Activated effector memory CD4-positive, alpha-beta T cell treated with Interleukin-2 at 50 U/mL for 16 hours (primary cell): ENCODE results near the gene AMPH.

Experiments
- DNase-seq: peaks from one replicate; pipeline ENCODE4 v3.0.0-alpha.2; 2020

The AMPH gene

DNA sequence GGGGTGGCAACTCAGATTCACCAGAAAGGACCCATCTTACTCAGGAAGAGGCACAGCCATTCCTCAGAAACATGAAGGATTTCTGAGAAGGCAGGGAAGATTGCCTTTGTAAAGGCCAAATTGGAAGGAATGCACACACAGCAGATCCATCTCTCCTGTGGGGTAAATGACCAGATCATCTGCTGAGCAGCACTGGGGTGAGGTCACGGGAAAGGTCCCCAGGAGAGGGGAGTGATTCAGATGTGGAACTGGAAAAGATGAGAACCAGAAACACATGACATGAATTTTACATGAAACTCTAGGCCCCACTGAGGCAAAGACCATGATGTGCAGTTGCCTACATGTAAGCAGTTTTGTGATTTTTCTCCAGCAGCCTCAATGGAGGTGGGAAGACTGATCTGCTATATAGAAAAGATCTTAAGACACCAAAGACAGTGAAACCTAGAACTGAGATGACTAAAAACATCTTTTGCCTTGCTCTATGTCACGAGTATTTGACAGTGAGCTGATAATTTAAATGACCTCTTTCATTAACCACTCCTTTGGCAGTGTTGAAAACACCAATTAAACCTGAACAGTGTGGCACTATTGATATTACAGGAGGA, 91.6 kb downstream of the AMPH start:
- no peak for DNase-seq

DNA sequence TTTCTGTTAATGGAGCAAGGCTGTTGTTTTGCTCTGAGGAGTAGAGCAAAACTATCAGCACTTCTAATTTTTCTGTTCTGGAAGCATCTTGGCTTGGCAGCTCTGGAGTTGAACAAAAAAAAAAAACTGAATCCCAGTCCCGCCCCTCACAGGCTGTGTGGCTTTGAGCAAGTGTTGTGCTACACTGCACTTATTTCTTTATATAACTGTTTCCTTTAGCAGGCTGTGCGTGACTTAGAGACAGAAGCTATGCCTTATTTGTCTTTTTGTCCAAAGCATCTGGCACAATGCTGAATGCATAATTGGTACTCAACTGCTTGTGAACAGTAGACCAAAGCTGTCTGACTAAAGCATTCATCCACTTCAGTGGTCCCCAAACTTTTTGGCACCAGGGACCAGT, 96.1 kb downstream of the AMPH start:
- DNase-seq = no peak

DNA sequence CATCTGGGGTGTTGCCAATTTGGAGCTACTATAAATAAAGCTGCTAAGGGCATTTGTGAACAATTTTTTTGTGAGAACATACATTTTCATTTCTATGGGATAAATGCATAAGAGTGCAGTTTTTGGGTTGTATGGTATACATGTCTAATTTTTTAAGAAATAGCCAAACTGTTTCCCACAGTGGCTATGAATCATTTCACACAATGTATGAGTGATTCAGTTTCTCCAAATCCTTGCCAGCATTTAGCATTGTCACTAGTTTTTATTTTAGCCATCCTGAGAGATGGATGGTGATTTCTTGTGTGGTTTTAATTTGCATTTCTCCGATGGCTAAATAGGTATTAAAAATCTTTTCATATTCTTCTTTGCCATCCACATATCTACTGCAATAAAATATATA, 105.3 kb downstream of the AMPH start:
- no peak for DNase-seq

DNA sequence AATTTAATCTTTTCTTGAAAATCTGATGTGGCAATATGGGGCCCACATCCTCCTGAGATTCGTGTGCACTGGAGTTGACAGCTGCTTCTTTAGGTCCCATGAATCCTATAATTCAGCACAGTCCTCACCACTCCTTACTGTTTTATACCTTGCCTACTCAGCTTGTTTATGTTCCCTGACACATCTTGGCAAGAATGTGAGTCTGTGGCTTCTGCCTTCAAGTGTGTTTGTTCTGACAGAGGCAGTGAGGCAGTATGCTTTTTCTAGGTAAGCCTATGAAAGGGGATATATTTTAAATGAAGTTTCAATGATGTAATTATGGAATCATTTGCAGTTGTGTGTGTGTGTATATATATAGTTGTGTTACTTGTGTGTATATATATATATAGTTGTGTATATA, 106.4 kb downstream of the AMPH start:
- DNase-seq = no peak

DNA sequence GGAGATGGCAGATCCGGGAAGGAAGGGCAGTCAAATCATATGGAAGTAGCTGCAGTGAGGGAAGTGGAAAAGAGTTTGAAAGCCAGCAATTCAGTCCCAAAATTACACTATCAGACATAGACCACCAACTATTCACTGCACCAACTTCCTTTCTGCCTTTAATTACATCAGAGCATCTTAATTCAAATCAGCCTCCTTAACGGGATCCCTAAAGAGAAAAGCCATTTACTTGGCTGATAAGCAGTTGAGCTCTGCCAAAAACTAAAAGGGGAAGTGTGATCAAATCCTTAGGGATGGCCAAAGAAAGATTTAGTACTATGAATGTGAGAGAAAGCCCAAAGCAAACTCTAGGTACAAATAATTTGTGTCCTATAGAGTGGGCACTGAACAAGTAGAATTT, 110.4 kb downstream of the AMPH start:
- no peak for DNase-seq

DNA sequence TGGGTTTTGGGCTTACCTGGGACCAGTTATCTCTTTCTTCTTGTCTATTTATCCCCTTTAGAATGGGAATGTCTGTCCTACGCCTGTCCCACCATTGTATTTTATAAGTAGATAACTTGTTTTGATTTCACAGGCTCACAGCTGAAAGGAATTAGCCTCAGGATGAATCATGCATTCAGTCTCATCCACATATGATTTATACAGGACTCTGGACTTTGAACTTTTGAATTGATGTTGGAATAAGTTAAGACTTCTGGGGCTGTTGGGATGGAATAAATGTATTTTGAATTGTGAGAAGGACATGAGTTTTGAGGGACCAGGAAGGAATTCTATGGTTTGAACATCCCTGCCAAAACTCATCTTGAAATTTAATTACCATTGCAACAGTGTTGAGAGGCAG, 112.6 kb downstream of the AMPH start:
- no peak for DNase-seq

DNA sequence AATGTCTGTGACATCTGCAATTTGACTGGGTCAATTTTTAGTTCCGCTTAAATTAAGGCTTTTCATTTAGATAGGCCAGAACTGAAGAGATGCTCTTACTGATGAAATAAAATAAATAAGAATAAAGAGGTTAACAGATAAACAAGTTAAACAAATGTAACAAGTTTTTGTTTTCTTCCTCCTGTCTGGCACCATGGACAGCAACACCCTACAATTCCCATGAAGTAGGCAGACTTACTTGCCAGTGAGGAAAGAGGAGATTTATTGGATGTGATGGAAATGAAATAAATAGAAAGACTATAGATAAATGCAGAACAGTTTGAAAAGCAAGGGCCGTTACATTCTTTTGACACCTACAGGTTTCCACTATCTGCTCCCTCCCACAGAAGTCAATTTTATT, 118.5 kb downstream of the AMPH start:
- DNase-seq = no peak

DNA sequence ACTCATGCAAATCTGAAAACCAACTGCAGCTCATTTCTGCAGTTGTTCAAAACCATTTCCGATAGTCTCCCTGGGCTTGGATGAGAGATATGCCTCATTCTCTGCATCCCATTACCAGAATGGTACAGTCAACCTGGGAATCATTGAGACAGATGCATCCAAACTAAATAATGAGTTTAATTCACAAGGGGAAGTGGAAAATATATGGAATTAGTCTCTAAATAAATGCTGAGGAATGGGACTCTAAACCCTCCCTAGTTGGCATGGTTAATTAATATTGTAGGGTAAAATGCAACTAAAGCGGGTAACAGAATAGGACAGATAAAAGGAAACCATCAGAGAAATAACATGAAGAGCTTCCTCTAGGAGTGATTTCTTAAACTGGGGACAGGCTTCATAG, 118.9 kb downstream of the AMPH start:
- DNase-seq = no peak

DNA sequence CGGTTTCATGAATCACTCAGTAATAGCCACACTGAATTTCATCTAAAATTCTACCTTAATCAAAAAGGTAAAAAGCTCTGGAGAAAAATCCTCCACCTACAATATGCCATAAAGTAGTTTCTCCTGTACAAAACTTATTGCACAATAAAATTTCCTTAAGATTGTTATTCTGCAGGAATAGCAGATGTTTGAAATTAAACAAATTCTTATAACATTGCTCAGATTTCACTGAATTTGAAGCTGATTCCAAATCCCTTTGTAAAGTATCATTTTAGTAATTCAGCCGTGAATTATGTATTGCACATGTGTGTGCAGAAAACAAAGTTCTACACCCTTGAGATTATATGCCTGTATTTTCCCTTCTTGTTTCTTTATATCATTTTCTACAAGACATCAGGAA, 123.8 kb downstream of the AMPH start:
- DNase-seq = no peak

DNA sequence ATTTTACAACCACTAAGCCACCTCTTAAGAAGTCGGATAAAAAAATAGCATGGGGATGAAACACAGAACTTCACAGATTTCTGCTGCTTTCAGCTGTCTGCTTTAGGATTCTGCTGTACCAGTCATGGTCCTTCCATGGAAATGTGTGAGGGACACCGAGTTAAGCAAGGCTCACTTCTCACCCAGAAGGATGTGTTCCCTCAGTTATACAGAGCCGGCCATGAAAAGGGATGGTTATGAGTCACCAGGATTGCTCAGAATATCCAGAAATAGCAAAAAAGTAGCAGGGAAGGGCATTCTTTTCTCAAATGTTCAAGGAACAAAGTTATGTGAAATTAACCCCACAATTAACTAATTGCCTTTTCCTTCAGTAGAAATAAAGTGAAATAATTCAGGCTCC, 124.4 kb downstream of the AMPH start:
- DNase-seq = no peak

DNA sequence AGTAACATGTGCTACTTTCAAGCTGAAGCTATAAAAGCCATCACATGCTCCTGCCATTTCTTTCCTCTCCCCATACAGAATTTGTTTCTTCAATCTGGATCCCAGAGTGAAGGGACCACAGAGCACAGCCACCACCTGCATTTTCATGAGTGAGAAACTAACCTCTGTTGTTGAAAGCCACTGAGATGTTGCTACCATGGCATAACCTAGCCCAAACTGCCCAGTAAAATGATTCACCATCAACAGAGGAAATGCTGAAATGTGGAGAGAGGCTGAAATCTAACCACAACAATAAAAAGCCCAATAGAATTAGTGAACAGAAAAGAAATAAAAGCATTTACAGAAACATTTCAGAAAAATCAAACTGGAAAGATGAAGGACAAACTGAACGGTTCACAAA, 125.2 kb downstream of the AMPH start:
- DNase-seq = no peak

DNA sequence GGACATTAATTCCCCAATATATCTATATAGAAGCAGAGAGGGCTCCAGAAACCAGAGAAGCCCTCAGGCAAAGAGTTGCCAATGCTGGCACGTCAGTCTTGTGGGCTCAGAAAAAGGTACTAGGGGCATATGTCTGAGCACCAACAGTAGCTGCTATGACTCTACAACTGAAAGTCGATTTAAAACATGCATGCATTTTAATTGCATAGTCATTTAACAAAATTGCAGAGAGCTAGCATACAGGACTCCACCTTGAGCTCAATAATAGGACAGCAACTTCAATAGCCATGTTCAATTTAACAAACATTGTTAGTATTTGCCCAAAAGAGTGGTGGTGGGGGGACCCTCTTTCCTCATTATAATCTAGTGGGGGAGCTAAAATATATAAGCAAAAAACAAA, 126.5 kb downstream of the AMPH start:
- DNase-seq = no peak

DNA sequence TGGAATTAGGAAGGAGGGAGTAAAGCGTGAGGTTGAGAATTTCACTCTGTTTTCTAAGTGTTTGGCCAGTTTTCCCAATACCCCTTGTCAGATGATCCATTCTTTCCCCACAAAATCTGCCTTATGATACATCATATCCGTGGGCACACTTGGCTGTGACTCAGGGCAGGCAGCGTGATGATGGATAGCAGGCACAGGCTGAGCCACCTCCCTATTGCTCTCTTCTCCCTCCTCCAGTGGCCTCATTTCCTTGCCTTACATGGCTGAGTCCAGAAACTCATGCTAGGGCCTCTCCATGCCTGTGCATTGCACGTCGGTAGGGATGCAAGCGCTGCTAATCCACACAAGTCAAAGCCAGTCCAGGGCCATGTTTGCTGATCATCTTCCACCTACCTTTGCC, 128.3 kb downstream of the AMPH start:
- DNase-seq = no peak

DNA sequence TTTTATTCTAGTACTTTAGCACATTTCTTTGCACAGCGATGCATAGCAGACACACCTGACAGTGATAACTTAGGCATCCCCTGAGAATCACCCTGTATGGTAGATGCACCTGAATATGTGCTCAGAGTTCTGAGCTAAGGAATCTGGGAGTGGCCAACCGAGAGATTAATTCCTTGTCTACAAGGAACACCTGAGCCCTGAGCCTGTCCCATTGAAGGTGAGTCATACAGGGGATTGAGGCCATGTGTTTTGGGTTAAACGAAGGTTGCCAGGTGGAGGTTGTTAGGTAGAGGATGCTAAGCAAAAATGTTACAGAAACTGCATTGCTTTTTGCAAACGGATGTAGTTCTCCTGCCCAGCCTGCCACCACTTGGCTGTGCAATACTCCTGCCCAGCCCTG, 128.9 kb downstream of the AMPH start:
- DNase-seq = no peak

DNA sequence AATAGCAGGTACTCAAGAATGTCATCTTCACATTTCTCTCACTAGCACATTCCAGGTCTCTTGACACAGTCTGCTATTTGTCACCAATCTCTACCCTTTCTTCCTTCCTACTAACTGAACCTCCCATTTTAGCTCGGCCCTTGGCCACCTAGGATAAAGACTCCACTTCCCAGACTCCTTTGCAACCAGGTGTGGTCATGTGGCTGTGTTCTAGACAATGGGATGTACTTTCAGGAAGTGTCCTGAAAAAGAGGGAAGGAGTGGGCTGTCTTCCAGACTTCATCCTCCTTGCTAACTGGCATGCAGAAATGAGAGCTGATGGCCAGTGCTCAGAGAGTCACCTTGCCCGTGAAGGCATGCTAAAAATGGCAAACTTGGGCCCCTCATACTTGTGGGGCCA, 139.2 kb downstream of the AMPH start:
- no peak for DNase-seq

DNA sequence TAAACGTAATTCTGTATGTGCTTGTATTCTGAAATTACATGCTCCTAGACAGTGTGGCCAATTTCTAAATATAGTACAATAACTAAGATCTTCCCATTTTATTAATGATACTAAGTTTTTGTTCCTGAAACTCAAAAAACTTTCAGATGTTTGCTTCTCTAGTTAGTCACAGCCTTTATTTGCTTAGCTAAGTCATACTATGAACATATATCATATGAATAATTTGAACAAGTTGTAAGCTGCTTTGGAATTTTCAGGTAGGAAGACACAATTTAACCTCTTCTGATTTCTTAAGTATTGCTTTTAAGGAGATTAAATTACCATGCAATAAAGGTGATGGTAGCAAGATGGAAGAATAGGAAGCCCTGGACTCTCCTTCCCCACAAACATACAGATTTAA, 148.7 kb downstream of the AMPH start:
- no peak for DNase-seq

DNA sequence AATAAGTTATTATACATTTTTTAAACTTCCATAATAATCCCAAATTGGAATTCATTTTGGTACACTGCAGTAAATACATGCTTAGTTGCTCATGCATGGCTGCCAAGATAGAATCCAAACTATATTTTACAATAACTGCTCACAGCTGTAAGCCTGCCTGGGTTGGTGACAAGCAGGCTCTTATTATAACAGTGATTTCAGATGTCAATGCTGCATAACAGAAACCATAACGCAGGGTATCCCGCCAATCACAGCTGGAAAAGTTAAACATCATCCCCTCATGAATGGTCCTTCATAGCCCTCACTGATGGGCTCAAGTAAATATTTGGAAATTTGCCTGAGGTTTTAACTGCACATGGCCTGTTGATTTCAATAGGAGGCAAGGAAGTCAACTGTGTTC, 149.8 kb downstream of the AMPH start:
- no peak for DNase-seq

DNA sequence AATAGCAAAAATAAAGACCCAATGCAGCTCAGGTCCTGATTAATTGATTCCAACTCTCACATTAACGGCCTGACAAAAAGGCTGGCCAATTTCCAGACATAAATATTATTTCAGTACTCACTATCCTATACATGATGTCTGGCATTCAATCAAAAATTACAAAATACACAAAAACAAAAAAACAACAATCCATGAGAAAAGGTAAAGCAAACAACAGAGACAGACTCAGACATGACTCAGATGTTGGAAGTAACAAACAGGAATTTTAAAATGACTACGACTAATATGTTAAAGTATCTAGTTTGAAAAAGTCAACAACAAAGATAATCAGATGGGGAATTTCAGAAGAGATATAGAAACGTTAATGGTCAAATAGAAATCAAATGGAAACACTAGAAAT, 152.8 kb downstream of the AMPH start:
- DNase-seq = no peak

DNA sequence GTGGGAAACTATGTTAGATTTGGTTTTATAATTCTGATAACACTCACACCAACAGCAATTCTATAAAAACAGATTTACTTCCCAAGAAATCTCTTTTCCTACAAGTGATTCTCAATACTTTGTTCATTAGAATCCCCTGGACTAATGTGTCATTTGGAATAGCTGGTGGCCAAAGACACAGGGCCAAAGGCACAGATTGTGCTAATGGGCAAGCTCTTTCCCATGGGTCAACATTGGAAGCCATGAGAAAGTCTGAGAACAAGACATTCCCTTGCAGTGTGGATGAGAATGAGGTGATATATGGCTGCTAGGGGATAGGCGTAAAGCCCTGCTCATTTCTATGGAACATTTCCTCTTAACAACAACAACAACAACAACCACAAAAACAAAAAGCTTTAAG, 153.8 kb downstream of the AMPH start:
- no peak for DNase-seq

DNA sequence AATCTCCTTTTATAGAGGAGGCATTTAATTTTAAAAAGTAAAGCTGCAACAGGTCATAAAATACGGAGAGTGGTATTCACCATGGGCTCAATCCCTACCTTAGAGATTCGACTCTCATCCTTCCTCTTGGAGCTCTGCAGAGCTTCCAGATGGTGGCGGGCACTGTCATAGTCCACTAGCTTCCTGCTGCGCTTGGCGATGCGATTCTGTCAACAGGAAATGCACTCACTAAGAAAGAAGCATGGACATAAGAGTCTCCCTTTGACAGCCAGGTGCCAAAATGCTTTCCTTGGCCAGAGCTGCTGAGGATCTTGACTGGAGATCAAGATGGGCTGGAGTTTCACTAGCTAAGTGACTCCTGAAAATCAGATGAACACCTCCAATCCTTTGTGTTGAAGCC, 154.4 kb downstream of the AMPH start:
- no peak for DNase-seq

DNA sequence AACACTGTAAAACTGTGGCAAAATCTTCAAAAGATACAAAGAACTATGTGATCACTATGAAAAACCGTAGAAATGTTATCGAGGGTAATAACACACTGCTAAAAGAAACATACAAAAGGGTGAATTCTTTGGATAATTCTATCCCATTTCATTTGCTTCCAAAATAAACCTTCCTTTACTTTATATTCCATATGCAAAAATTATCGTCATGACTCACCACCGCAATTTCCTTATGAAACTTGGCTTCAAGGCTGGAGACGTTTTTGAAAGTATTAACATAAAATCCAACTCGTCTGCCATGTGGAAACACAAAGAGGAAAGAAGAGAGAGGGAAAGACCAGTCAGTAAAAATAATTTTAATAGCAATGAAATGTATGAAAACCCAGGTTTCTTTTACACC, 165.2 kb downstream of the AMPH start:
- no peak for DNase-seq

DNA sequence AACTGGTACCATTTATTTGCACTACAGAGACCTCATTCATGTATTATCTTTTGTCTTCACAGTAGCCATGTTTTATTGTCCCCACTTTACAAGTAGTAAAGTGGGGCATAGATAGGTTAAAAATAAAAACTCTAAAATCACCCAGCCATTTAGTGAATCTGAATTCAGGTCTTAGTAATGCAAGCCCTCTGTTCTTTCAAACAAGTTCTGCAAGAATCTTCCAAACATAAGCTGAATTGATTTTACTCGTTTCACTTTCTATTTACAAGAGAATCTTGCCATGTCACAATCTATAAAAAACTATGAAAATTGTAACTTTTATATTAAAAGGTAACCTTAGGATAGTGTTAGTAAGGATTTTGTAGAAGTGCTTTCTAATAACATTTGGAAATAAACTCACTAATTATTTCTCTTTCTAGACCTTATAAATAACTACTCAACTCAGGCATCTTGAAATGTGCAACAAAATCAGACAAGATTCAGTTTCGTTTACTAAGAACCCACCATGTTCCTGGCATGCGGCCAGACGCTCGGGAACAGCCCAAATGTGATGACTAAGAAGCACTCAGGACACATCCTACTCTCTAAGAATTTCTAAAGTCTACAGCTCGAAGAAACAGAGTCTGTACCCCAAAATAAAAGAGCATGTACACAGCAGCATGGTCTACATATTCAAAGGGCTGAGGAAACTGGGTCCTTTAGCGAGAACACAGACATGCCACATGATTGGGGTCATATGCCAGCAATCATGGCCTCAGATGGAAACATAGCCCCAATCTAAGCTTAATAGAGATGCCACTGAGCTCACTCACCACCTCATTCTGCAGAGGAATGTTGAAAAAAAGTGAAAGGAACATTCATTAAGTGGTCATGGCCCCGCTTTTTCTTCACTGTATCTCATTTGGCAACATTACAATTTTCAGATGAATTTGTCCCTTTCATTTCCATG, 167.6 kb downstream of the AMPH start:
- peak; percentile 67 for DNase-seq

DNA sequence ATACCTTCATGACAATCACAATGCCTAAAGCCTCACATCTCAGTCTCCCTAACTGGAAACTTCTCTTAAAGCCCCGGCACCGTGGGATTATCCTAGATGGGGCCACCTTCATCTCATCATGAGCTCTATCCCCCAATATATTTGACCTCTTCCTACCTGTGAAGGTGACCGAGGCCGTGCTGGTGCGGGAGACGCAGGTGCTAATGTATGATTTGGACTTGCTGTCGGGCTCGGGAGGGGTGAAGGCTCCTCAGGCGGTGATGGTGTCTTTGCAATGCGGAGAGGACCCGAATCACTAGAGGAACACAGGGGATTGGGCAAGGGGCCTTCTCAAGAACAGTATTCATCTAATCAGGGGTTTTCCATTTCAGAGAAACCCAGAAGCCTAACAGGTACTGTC, 168.4 kb downstream of the AMPH start:
- no peak for DNase-seq

DNA sequence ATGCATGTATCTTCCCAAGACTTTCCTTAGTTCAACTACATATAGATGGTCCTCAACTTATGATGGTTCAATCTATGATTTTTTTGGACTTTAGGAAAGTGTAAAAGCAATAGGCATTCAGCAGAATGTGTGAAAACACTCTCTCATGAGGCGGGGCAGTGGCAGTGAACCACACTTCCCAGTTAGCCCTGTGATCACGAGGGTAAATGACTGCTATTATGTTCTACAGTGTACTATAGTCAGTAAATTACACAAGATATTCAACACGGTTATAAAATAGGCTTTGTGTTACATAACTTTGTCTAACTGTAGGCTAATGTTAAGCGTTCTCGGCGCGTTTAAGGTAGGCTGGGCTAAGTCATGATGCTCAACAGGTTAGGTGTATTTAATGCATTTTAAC, 169.3 kb downstream of the AMPH start:
- no peak for DNase-seq

DNA sequence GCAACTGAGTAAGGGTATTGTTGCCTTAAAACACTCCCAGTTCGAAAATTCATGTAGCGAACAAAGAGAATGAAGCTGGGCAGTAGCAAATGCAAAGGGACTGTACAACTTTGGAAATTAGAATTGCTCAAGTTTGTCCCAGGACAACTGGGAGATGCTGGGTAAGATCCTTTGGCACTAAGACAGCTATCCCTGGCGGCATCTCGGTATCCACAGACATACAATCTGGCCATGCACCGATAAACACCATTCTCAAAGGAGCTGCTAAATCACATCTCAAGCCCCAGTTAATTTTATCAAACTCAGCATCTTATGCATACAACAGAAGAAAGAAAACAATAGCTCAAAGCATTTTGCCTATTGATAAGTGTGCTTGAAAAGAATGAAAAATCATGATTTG, 177.3 kb downstream of the AMPH start:
- DNase-seq = no peak
